Activated CD8-positive, alpha-beta memory T cell treated with anti-CD3 and anti-CD28 coated beads for 24 hours (primary cell): ENCODE data around the gene ADCY1.

Source experiments
- DNase-seq: peaks from one replicate; pipeline ENCODE4 v3.0.0-alpha.2; 2020

Gene ADCY1

DNA sequence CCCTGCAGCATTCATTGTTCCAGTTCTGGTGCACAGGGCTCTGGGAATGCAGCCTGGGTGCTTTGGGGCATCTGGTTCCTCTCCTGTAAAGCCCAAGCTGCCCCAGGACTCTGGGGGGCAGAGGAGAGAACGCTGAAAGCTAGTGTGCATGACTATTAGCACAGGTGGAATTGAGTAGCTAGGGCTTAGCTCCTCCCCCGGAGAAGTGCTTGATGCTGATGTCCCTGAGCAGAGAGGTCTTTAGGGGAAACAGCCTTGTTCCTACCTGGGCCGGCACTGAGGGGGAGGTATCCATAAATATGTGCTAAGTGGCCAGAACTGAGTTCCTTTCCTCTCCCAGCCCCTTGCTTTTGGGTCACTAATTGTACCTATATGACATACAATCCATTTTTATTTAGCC is 3.9 kb downstream of the ADCY1 start:
- DNase-seq: no peak

DNA sequence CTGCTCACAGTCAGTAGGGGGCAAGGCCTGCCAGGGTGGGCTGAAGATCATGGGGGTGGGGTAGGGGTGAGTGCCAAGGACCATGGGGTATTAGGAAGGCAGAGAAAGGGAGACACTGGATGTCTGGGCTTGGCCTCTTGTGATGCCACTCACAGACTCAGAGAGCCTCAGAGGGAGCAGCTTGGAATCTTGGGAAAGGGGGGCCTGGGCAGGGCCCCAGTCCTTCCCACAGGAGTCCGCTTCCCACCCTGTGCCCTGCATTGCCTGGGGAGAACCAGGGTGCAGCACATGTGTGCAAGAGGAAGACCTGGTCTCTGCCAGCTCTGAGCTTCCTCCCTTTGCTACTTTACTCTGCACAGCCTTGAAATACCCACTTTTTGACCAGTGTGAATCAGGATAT is 4.3 kb downstream of the ADCY1 start:
- DNase-seq: no peak

GRCh38 chr7:45579391-45579801 is 5.2 kb downstream of the ADCY1 start:
- no peak for DNase-seq

DNA sequence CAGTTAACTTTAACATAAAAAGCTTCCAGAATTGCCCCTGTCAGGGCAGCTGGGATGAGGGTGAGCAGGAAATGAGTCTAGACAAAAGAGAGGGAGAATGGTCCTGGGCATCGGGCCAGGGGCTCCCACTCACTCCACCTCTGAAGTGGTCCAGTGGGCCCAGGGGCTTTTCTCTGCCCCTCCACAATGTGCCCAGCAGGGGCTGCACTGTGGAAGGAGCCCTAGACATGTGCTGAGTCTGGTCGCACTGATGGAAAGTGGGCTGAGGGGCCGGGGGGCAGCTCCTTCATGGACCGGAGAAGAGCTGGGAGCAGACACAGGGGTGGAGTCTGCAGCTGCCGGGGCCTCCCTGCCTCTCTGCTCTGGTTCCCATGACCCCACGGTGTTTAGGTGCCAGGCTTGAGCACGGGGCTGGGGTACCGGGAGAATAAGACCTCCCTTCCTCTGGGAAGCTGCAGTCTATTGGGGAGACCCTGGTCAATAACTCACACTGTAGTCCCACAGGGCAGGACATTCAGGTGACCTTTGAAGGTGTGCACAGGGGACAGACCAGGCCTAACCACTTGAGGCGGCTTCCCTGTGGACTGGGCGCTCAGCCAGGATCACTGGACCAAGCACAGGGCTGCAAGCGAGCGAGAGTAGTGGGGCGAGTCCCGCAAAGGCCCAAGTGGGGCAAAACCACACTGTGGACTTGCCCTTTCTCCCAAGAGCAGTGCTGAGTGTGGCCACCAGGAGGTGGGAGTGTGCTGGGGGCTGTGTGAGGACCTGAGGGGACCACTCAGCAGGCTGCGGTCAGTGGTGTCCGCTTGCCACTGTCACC is 6.1 kb downstream of the ADCY1 start:
- DNase-seq: no peak

DNA sequence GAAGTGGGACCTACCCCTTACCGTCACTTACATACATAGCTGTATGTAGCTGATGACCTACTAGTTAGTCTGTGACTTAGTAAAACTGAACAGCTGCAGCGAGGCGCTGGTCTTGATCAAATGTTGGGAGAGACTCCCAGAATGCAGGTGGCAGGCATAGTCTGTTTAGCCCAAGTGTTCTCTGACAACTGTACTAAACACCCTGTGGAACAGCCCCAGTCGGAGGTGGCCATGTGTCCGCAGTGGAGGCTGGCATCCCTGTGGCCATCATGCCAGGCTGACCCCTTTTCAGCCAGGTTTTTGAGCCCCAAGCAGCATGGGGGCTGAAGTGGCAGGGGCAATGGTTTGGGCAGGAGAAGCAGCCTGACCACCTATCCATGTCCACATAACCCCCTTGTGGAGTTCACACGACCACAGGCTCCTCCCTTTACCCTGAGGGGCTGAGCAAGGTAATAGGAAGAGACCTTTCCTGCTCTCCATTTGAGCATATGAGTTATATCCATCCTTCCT is 7.2 kb downstream of the ADCY1 start:
- DNase-seq: no peak

GRCh38 chr7:45582136-45582749 is 8.1 kb downstream of the ADCY1 start:
- no peak for DNase-seq

- DNase-seq: no peak
Measured at GRCh38 chr7:45582868-45583277, 8.7 kb downstream of the ADCY1 start.

DNA sequence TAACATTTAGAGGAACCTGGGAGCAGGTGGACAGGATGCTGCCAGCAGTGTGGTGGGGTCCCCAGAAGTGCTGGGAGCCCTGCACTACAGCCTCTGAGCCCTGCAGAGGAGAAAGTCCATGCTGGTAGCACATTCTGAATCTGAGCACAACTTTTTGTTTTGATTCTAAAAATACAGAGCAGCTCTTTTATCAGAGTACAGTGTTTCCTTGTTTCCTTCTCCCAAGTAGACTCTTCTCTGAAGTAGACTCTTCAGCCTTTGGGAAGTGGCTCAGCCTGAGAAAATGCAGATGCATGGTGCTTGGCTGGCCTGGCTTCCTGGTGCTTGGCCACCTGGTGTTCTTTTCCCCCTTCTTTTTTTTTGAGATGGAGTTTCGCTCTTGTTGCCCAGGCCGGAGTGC is 9.1 kb downstream of the ADCY1 start:
- DNase-seq: no peak

DNA sequence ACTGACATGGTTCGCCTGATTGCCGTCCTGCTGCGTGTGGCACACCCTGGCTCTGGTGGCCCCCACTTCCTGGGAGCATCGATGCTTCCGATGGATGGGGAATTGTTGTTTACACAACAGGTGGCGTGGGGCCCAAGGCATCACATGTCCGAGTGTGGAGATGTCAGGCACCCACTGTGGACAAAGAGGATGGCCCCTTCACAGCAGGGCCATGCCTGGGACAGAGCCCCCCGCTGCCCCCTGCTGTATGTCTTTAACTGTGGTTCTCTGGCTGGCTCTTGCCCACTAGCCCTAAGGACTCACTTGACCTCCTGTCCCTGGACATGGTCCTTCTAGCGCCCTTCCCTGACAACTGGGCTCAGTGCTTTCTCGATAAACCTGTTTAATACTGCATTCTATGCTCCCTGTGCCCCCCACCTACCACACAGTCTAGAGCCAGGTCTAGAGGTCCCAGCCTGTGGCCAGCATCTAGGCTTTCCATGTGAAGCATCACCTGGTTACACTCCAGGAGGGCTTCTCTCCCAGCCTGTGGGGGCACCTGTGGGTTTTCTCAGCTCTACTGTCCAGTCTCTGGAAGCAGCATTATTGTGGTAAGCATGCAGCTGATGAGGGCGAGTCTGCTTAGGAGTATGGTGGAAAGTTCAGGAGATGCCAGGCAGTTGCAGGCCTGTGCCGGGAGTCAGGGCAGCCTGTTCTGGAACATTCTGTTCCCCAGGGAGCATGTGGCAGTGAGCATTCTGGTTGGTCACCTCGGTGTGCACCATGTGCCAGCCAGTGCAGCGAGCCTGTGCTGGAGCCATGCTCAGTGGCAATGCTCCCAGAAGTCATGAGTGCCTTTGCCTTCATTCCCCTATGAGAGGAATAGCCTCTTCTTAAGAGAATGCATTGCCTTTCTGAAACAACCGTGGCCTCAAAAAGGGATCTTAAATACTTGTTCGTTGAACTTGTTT is 10.4 kb downstream of the ADCY1 start:
- no peak for DNase-seq

DNA sequence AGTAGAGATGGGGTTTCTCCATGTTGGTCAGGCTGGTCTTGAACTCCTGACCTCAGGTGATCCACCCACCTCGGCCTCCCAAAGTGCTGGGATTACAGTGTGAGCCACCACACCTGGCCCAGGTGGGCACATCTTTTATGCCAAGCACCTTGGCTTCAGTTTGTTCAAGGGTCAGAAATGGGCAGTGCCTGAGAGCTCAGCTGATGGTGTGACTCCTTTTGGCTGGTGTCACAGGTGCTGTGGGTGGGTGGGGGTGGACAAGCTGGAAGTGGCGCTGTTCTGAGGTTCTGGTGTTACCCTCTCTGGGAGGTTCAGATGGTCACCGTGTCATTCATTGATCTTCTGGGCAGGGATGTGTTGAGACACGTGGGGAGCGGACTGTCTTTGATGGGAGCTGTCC is 11.5 kb downstream of the ADCY1 start:
- no peak for DNase-seq

GRCh38 chr7:45586542-45587520 is 12.7 kb downstream of the ADCY1 start:
- DNase-seq: no peak

GRCh38 chr7:45588466-45588865 is 14.3 kb downstream of the ADCY1 start:
- DNase-seq: no peak

GRCh38 chr7:45589061-45589460 is 14.9 kb downstream of the ADCY1 start:
- DNase-seq: no peak

DNA sequence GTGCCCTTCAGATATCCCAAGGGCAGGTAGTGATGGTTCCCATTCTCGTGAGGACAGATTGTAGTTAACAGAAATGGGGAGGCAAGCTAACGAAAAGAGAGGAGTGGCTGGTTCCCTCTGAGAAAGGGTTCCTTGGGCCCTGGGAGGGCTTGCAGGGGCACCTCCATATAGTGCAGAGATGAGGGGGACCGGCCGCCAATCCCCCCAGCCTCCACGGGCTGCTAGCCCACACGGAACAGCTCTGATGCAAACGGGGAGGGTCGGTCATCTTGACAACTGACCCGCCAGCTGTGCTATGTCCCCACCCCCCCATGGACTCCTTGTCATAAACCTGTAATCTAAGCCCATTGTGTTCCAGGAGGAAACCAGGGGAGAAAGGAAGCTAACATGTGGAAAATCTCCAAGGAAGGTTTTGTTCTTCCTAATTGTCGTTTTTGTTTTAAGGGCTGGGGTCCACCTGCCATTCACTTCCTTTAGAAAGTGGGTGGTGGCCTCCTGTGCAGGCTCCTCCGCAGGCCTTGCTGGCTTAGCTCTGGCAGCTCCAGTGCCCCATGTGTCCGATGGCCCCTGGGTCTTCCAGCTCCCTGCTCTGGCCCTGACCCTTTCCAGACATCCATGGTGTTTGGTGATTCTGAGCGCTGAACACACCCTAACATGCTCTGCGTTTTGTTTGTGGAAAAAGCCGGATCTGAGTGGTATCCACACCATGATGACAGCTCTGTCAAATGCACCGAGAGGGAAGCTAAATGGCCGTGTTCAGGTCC is 15.9 kb downstream of the ADCY1 start:
- DNase-seq: no peak

GRCh38 chr7:45590679-45591057 is 16.5 kb downstream of the ADCY1 start:
- no peak for DNase-seq

DNA sequence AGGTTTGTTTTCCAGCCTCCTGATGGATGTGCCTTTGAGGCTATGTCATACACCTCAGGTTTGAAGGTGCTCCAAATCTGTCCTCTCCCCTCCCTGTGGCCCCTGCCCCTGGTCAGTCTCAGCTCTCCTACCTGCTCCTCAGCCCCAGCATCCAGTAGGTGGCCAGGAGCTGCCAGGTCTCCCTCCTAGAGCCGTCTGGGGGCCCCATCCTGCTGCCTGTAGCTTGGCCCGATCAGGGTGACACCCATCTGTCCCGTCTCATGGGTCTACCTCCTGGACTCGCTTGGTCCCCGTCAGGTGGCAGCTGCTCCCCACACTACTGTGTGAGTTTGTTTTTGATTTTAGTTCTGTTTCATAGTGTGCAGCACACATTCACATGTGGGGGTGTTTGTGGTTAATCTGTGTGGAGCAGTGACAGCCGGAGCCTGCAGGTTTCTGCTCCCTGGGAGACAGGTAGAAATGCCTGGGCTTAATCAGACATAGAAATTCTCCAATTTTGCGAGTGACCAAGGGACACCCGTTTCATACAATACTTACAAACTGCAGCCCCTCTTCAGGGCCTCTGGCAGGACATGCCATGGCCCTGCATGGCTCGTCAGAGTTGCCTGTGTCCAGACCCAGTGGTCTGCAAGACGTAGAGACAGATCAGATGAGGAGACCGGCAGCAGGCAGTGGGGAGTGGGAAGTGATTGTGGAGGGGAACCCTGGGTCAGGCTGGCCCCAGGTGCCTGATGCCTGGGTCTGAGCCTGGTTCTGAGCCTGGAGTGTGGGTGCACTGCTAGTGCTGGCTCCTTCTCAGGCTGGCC is 17.1 kb downstream of the ADCY1 start:
- DNase-seq: no peak

DNA sequence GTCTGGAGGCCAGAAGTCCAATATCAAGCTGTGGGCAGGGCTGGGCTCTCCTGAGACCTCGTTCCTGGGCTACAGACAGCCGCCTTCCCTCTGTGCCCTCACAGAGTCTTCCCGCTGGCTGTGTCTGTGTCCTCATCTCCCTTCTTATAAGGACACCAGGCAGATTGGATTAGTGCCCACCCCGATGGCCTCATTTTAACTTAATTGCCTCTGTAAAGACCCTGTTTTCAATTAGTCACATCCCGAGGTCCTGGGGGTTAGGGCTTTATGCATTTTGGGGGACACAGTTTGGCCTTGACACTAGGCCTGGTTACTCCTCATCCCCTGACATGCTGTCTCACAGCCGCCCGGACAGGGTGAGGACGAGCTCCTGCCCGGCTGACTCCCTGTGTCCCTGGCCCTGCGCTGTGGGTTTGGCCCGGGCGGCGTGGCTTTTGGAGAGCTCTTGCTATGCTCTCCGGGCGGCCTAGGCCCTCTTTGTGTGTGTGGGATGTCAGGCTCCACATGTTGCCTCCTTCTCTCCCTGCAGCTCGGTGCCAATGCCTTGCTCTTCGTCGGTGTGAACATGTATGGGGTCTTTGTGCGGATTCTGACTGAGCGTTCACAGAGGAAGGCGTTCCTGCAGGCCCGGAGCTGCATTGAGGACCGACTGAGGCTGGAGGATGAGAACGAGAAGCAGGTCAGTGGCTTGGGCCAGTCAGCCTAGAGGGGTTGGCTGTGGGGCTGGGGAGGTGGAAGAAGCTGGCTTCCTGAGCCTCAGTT is 18.2 kb downstream of the ADCY1 start:
- DNase-seq: peak; percentile 26

GRCh38 chr7:45593121-45593541 is 19.0 kb downstream of the ADCY1 start:
- DNase-seq: peak; percentile 15

GRCh38 chr7:45593877-45594276 is 19.7 kb downstream of the ADCY1 start:
- peak; percentile 49 for DNase-seq
